ENCODE measurements around the gene ZFHX3.

Gene ZFHX3

DNA sequence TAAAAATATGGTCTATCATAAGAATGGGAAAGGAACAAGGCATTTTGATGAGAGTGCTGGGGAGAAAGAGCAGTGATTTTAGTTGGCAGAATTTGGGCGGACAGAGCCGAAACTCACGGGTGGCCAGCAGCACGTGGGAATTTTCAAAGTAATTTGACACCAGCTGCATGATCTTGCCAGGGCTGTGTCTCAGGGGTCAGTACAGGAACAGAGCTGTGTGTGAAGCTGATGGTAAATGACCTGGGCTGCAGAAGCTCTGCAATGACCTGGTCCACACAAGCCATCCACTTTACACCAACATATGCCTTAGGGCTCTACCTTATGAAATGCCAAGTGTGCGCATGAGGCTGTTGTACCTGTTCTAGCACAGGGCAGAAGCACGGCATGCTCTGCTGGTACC lies 112.0 kb downstream of the ZFHX3 start:
- H3K36me3 ChIP-seq (ENCODE audit: insufficient read depth, low read length): no peaks in the 10 kb centered on the region
- no peak for DNase-seq (ENCODE audit: low read depth, low spot score)
- TF ChIP-seq POLR2AphosphoS5 (IDR thresholded peaks at IDR 0.05; ENCODE audit: borderline replicate concordance, low read depth, low read length) (no peak), FOXP2 (optimal IDR thresholded peaks at IDR 0.05; ENCODE audit: control extremely low read depth, extremely low read length, insufficient read depth) (no peak), EZH2 (IDR thresholded peaks at IDR 0.05) (no peak)

DNA sequence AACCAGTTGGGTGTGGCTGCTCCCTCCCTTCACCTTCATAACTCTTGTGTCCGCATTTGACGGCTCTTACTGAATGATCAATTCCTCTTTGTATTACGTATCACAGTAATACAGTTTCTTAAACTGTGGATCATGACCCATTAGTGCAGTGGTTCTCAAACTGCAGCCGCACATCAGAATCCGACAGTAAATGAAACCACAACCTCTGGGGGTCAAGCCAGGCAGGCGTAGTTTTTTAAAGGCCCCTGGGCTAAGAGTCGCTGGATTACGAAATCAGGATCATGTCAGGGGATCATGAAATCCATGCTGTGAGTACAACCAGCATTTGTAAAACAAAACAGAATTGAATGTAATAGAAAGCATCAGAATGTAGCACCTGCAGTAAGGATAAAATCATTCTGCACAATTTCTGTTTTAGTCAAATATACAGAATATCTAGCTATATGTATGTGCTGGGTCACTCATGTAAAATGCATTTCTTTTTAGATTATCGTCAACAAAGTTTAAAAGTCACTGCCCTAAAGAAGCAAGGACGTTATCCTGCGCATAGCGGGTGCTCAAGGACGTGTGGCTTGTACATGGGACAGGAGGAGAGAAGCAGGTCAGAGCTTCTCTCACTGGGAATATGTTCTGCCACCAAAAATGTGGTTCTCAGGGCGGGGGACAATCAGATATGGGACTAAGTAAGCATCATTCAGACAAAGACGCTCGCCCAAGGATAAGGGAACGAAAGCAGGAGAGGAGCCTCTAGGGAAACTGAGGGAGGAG lies 113.1 kb downstream of the ZFHX3 start:
- Histone ChIP-seq H3K36me3 (ENCODE audit: insufficient read depth, low read length) (no peaks in the 10 kb centered on the region), H3K9ac (ENCODE audit: insufficient read length) (no peak overlapping the region), H3K9me3 (ENCODE audit: low read depth, low read length) (no peaks in the 10 kb centered on the region), H3K27ac (no peak overlapping the region), H3K4me3 (no peak overlapping the region)
- DNase-seq (ENCODE audit: low read depth, low spot score): no peak
- no peak for TF ChIP-seq FOXP2 (optimal IDR thresholded peaks at IDR 0.05; ENCODE audit: control extremely low read depth, extremely low read length, insufficient read depth)
- TF ChIP-seq EZH2 (IDR thresholded peaks at IDR 0.05): no peak

More for the DNA sequence above, 112.0 kb downstream of the ZFHX3 start:
- H3K27ac ChIP-seq: no peak overlapping the region
- no peak overlapping the region for H3K4me3 ChIP-seq
- H3K9ac ChIP-seq (ENCODE audit: insufficient read length): no peak overlapping the region
- H3K9me3 ChIP-seq (ENCODE audit: low read depth, low read length): no peaks in the 10 kb centered on the region

DNA sequence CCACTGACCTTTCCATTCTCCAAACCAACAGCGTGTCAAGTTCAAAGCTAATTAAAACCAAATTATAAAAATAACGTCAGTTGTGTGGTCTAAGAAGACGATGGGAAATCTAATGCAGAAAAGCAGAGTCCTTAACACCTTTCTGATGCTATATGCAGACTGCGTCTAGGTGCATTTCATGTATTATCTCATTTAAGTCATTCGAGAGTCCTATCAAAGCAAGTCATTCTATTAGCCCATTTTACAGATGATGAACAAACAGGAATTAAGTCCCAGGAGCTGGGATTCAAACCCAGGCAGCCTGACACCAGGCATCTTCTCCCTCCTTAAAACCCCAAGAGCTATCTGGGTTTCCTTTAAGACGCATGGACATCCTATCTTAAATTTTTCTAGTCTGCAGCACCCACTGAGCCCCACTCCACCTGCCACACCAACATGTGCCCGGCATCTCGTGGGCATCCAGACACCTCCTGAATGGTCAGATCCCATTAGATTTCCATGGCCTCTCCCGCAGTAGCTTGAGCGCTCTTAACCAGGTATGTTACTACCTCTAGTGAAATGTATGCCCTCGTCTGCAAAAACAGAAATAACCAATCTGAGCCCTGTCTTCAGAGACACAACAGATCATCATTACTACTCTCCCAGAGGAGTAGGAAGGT lies 115.1 kb downstream of the ZFHX3 start:
- no peak for TF ChIP-seq EZH2 (IDR thresholded peaks at IDR 0.05)
- TF ChIP-seq FOXP2 (optimal IDR thresholded peaks at IDR 0.05; ENCODE audit: control extremely low read depth, extremely low read length, insufficient read depth): no peak
- TF ChIP-seq POLR2AphosphoS5 (IDR thresholded peaks at IDR 0.05; ENCODE audit: borderline replicate concordance, low read depth, low read length): no peak
- Histone ChIP-seq H3K27ac (no peak overlapping the region), H3K4me3 (no peak overlapping the region), H3K9ac (ENCODE audit: insufficient read length) (no peak overlapping the region), H3K36me3 (ENCODE audit: insufficient read depth, low read length) (no peaks in the 10 kb centered on the region), H3K9me3 (ENCODE audit: low read depth, low read length) (no peaks in the 10 kb centered on the region)
- no peak for DNase-seq (ENCODE audit: low read depth, low spot score)

DNA sequence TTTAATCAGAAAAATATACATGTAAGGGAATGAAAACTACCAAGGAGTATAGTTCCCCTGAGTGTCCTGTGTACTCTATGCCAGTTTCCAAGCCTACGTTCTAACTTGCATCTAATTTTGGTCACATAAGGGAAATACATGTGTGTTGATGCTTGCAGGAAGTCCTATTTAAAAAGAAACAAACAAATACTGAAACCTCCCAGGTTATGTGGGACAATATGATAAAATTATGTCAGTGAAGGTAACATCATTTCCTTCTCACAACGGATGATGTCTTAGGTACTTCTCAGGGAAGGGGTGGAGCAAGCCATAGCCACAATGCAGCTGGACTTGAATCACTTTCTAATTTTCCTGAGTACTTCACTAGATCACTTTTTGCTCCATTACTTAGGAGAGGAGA lies 115.9 kb downstream of the ZFHX3 start:
- H3K9me3 ChIP-seq (ENCODE audit: low read depth, low read length): no peaks in the 10 kb centered on the region
- TF ChIP-seq FOXP2 (optimal IDR thresholded peaks at IDR 0.05; ENCODE audit: control extremely low read depth, extremely low read length, insufficient read depth) (no peak), POLR2AphosphoS5 (IDR thresholded peaks at IDR 0.05; ENCODE audit: borderline replicate concordance, low read depth, low read length) (no peak), EZH2 (IDR thresholded peaks at IDR 0.05) (no peak)
- no peaks in the 10 kb centered on the region for H3K36me3 ChIP-seq (ENCODE audit: insufficient read depth, low read length)
- peak overlapping the region; percentile 25; the same call in 1 of the 2 replicates for H3K27ac ChIP-seq
- peak overlapping the region; percentile 36; the same call in 1 of the 2 replicates for H3K4me3 ChIP-seq
- no peak overlapping the region for H3K9ac ChIP-seq (ENCODE audit: insufficient read length)
- no peak for DNase-seq (ENCODE audit: low read depth, low spot score)

DNA sequence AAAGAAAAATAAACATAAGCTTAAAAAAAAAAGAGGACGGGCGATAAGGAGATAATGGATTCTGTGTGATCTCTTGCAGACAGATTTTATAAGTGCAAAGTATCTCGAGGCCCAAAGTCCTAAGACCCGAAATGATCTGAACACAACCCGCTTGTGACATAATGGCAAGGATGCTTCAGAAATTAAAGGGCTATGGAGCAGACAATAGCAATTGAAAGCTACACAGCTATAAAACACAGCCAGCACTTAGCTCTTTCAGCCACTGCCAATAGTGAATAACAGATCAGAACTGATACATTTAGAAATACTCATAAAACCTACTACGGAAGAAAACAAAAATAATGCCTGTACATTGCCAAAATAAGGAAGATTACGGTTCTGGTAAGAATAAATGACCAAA lies 117.5 kb downstream of the ZFHX3 start:
- H3K27ac ChIP-seq: no peak overlapping the region
- no peaks in the 10 kb centered on the region for H3K36me3 ChIP-seq (ENCODE audit: insufficient read depth, low read length)
- TF ChIP-seq EZH2 (IDR thresholded peaks at IDR 0.05) (no peak), FOXP2 (optimal IDR thresholded peaks at IDR 0.05; ENCODE audit: control extremely low read depth, extremely low read length, insufficient read depth) (no peak), POLR2AphosphoS5 (IDR thresholded peaks at IDR 0.05; ENCODE audit: borderline replicate concordance, low read depth, low read length) (no peak)
- no peaks in the 10 kb centered on the region for H3K9me3 ChIP-seq (ENCODE audit: low read depth, low read length)
- no peak overlapping the region for H3K4me3 ChIP-seq
- H3K9ac ChIP-seq (ENCODE audit: insufficient read length): no peak overlapping the region
- DNase-seq (ENCODE audit: low read depth, low spot score): no peak

DNA sequence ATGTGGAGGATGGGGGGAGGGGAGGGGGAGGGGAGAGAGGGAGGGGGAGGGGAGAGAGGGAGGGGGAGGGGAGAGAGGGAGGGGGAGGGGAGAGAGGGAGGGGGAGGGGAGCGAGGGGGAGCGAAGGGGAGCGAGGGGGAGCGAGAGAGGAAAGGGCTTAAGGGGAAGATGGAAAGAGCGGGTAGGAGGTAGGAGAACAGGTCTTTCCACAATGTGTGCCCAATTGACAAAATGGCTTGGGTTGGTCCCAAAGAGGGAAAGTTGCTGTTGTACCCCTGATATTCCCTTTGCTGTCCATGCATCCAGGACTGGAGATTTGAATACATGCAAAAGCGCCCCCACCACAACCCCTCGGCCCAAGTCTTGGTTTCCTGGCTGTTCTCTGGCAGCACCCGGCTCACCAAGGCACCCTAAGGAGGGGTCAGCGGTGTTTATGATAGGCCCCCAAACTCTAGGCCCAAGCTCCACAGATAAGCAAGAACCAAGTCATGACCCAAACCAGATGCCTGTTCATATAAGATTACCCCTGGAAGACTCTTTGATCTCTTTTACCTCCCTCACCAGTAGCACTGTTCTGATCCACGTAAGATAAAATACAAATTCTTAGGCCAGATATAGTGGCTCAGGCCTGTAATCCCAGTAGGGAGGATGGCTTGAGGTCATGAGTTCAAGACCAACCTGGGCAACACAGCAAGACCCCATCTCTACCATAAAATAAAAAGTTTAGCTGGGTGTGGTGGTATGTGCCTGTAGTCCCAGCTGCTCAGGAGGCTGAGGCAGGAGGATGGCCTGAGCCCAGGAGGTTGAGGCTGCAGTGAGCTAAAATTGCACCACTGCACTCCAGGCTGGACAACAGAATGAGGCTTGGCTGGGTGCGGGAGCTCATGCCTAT lies 119.6 kb downstream of the ZFHX3 start:
- H3K9ac ChIP-seq (ENCODE audit: insufficient read length): no peak overlapping the region
- no peaks in the 10 kb centered on the region for H3K9me3 ChIP-seq (ENCODE audit: low read depth, low read length)
- no peak overlapping the region for H3K4me3 ChIP-seq
- no peaks in the 10 kb centered on the region for H3K36me3 ChIP-seq (ENCODE audit: insufficient read depth, low read length)
- TF ChIP-seq EZH2 (IDR thresholded peaks at IDR 0.05) (no peak), POLR2AphosphoS5 (IDR thresholded peaks at IDR 0.05; ENCODE audit: borderline replicate concordance, low read depth, low read length) (no peak), FOXP2 (optimal IDR thresholded peaks at IDR 0.05; ENCODE audit: control extremely low read depth, extremely low read length, insufficient read depth) (no peak)
- no peak for DNase-seq (ENCODE audit: low read depth, low spot score)
- H3K27ac ChIP-seq: no peak overlapping the region

DNA sequence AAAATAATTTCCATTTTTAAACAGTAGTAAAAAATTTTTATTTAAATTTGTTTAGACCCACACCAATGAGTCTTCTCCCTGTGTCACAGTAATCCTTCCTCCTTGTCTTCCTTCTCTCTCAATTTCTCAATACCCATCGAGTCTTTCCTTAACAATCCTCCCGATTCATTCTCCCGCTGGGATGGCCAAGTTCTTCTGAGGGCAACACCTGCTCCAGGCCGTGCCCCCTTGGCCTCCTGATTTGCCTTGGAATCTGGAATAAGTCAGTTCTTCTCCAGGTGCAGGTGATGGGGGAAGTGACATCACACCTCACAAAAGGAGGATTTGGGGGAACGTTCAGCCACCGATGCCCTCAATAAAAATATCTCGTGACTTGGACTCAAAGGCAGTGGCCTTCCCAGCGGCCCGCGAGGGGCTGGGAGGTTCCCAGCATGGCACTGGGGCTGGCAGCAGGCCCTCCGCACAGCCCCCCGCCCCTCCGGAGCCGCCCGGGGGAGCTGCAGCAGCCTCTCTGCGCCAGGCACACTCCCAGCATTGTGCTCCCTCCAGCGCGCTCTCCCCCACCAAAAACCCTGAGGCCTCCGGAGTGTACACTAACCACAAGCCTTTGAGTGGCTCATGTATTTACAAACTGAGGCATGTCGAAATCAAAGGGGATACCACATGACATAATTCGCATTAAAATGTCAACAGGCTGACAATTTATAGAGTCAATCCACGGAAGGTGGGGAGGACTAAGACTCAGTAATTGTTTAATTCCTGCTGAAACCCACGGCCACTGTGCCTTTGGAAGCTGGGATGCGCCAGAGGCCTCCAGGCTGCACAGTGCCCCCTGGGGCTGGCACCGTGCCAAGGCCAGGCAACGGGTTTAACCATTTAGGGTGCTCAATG lies 120.5 kb downstream of the ZFHX3 start:
- Histone ChIP-seq H3K4me3 (peak overlapping the region; percentile 59), H3K36me3 (ENCODE audit: insufficient read depth, low read length) (no peaks in the 10 kb centered on the region), H3K9ac (ENCODE audit: insufficient read length) (no peak overlapping the region), H3K27ac (no peak overlapping the region), H3K9me3 (ENCODE audit: low read depth, low read length) (no peaks in the 10 kb centered on the region)
- peak; percentile 86 for DNase-seq (ENCODE audit: low read depth, low spot score)
- TF ChIP-seq POLR2AphosphoS5 (IDR thresholded peaks at IDR 0.05; ENCODE audit: borderline replicate concordance, low read depth, low read length) (peak; percentile 63; the same call in 1 of the 2 replicates), EZH2 (IDR thresholded peaks at IDR 0.05) (no peak), FOXP2 (optimal IDR thresholded peaks at IDR 0.05; ENCODE audit: control extremely low read depth, extremely low read length, insufficient read depth) (peak; percentile 99)

Data from SK-N-MC (cell line).